ENCODE results near the gene BATF3.
"Not testable (repeated sequence)": the region's sequence is repeated elsewhere in the genome, so short reads cannot be mapped to it uniquely, and the experiment has no call there.

GRCh38 chr1:212711974-212712373 lies 12.3 kb upstream of the BATF3 start:
- not testable (repeated sequence) for TF ChIP-seq CTCF (IDR thresholded peaks at IDR 0.05; ENCODE audit: insufficient read depth, low read length, poor library complexity, severe bottlenecking); EZH2phosphoT487 (conservative IDR thresholded peaks at IDR 0.05; ENCODE audit: low read length)

Data from SU-DHL-6 (cell line).